ENCODE results near the gene DHX36.

- TF ChIP-seq SUZ12 (IDR thresholded peaks at IDR 0.05) (no peak), ELF4 (IDR thresholded peaks at IDR 0.05) (no peak), FOXM1 (IDR thresholded peaks at IDR 0.05; ENCODE audit: borderline replicate concordance) (no peak), FOXK2 (IDR thresholded peaks at IDR 0.05) (no peak), FOXA1 (IDR thresholded peaks at IDR 0.05) (no peak), NFRKB (IDR thresholded peaks at IDR 0.05) (no peak), TARDBP (IDR thresholded peaks at IDR 0.05) (no peak), SP1 (IDR thresholded peaks at IDR 0.05) (no peak)
Measured at GRCh38 chr3:154361099-154361498, 36.8 kb upstream of the DHX36 start.

All from HEK293T (cell line).